ENCODE data around the gene TCAIM.
"Not testable (repeated sequence)": the region's sequence is repeated elsewhere in the genome, so short reads cannot be mapped to it uniquely, and the experiment has no call there.

TCAIM gene

GRCh38 chr3:44415421-44415820 is 76.9 kb downstream of the TCAIM start:
- H3K27ac Mint-ChIP-seq, result no peak overlapping the region
- no peaks in the 10 kb centered on the region for H3K4me1 Mint-ChIP-seq
- DNase-seq (no peak), ATAC-seq (no peak)
- H3K9me3 Mint-ChIP-seq, result no peaks in the 10 kb centered on the region
- H3K4me3 Mint-ChIP-seq, result no peak overlapping the region
- H3K27me3 Mint-ChIP-seq, result no peaks in the 10 kb centered on the region
- no peaks in the 10 kb centered on the region for H3K36me3 Mint-ChIP-seq (ENCODE audit: low read depth)

GRCh38 chr3:44416031-44417030 is 77.8 kb downstream of the TCAIM start:
- no peaks in the 10 kb centered on the region for H3K27me3 Mint-ChIP-seq
- no peak overlapping the region for H3K27ac Mint-ChIP-seq
- H3K4me1 Mint-ChIP-seq, result no peaks in the 10 kb centered on the region
- DNase-seq (no peak), ATAC-seq (no peak)
- no peak overlapping the region for H3K4me3 Mint-ChIP-seq
- H3K9me3 Mint-ChIP-seq, result no peaks in the 10 kb centered on the region
- no peaks in the 10 kb centered on the region for H3K36me3 Mint-ChIP-seq (ENCODE audit: low read depth)

DNA sequence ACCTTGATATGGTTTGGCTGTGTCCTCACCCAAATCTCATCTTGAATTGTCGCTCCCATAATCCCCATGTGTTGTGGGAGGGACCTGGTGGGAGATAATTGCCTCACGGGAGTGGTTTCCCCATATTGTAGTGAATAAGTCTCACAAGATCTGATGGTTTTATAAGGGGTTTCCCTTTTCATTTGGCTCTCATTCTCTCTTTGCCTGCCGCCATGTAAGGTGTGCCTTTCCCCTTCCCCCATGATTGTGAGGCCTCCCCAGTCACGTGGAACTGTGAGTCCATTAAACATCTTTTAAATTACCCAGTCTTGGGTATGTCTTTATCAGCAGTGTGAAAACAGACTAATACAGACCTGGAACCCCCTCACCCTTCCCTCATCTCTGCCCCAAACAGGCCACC is 79.6 kb downstream of the TCAIM start:
- ATAC-seq; H3K36me3 Mint-ChIP-seq (ENCODE audit: low read depth); H3K4me1 Mint-ChIP-seq; H3K27me3 Mint-ChIP-seq; H3K27ac Mint-ChIP-seq; H3K9me3 Mint-ChIP-seq; H3K4me3 Mint-ChIP-seq; DNase-seq: not testable (repeated sequence)

- H3K9me3 Mint-ChIP-seq, result no peaks in the 10 kb centered on the region
- no peaks in the 10 kb centered on the region for H3K36me3 Mint-ChIP-seq (ENCODE audit: low read depth)
- DNase-seq (no peak), ATAC-seq (no peak)
- H3K27ac Mint-ChIP-seq, result no peak overlapping the region
- no peak overlapping the region for H3K4me3 Mint-ChIP-seq
- H3K4me1 Mint-ChIP-seq, result no peaks in the 10 kb centered on the region
- H3K27me3 Mint-ChIP-seq, result no peaks in the 10 kb centered on the region
Measured at GRCh38 chr3:44418549-44418948, 80.0 kb downstream of the TCAIM start.

DNA sequence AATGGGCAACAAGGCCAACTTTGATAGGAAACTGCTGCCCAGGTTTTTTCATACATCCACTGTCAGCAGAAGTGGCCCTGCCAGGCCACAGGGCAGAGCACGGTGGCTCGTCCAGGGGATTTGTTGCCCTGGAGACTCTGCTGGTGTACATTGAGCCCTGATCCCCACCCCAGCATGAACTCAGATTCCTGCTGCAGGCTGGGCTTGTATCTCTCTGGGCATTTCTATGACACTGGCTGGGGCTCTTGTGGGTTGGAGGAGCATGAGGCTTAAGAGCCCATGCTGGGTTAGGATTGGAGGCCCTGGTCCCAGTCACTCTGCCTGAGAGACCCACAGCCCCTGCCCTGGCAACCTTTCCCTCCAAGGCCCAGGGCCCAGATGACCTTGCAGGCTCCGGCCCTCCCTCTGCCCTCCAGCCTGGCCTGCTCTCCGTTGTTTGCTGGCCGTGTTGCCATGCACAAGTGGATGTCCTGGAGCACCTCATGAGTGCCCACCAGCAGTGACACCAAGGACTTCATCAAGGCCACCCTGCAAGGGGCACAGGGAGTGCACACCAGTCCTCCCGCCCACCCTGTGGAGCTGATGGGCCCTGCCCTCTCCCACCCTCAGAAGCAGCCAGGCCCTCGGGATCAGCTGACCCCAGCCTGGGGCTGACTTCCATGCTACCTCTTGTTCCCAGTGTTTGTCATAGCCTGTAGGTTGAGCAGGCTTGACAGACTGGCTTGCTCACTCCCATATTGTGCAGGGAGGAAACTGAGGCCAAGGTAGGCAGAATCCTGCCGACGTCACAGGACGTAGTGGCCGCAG is 80.8 kb downstream of the TCAIM start:
- H3K27ac Mint-ChIP-seq, result no peak overlapping the region
- H3K27me3 Mint-ChIP-seq, result no peaks in the 10 kb centered on the region
- H3K4me1 Mint-ChIP-seq, result no peaks in the 10 kb centered on the region
- ATAC-seq (no peak), DNase-seq (no peak)
- no peaks in the 10 kb centered on the region for H3K36me3 Mint-ChIP-seq (ENCODE audit: low read depth)
- H3K9me3 Mint-ChIP-seq, result no peaks in the 10 kb centered on the region
- no peak overlapping the region for H3K4me3 Mint-ChIP-seq

GRCh38 chr3:44419923-44420650 is 81.5 kb downstream of the TCAIM start:
- ATAC-seq (no peak), DNase-seq (no peak)
- no peak overlapping the region for H3K4me3 Mint-ChIP-seq
- H3K27me3 Mint-ChIP-seq, result no peaks in the 10 kb centered on the region
- H3K36me3 Mint-ChIP-seq (ENCODE audit: low read depth), result no peaks in the 10 kb centered on the region
- H3K9me3 Mint-ChIP-seq, result no peaks in the 10 kb centered on the region
- H3K27ac Mint-ChIP-seq, result no peak overlapping the region
- no peaks in the 10 kb centered on the region for H3K4me1 Mint-ChIP-seq

DNA sequence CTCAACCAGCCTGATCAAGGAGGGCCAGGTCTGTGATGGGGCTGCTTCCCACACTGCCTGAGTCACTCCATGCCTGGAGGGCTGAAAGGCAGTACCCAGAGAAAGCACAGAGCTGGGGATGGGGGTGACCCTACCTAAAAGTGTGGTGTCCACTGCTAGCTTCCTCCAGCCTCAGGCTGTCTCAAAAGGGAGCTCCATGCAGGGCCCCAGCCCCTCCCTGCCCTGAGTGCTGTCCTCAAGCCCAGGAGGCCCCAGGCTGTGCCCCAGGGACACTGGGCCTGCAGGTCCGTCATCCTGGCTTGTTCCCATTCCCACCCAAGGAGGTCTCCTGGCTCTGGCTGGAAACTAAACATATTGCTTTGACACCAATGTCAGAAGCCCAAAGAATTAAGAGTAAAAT is 82.1 kb downstream of the TCAIM start:
- Mint-ChIP-seq H3K9me3 (no peaks in the 10 kb centered on the region), H3K4me3 (no peak overlapping the region), H3K4me1 (no peaks in the 10 kb centered on the region), H3K27me3 (no peaks in the 10 kb centered on the region), H3K36me3 (ENCODE audit: low read depth) (no peaks in the 10 kb centered on the region), H3K27ac (no peak overlapping the region)
- ATAC-seq, result no peak
- no peak for DNase-seq

DNA sequence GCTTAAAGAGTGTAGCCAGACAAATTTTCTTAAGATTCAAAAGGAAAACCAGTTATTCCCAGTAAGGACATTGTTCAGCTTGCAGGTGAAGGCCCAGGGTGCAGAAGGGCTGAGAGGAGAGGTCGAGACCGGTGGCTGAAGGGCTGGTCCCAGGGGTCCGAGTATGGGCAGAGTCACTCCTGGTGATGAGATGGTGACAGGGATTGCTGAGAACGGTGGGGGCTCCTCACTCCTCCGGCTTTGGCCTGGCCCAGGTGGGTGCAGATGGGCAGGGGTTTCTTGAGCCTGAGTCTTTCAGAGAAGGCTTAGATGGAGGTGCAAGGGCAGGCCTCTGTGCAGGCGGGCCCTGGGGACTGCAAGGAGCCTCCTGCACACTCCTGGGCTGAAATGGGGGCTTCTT is 82.7 kb downstream of the TCAIM start:
- ATAC-seq, result no peak
- Mint-ChIP-seq H3K27ac (no peak overlapping the region), H3K27me3 (no peaks in the 10 kb centered on the region), H3K36me3 (ENCODE audit: low read depth) (no peaks in the 10 kb centered on the region), H3K9me3 (no peaks in the 10 kb centered on the region), H3K4me3 (no peak overlapping the region), H3K4me1 (no peaks in the 10 kb centered on the region)
- DNase-seq, result no peak

DNA sequence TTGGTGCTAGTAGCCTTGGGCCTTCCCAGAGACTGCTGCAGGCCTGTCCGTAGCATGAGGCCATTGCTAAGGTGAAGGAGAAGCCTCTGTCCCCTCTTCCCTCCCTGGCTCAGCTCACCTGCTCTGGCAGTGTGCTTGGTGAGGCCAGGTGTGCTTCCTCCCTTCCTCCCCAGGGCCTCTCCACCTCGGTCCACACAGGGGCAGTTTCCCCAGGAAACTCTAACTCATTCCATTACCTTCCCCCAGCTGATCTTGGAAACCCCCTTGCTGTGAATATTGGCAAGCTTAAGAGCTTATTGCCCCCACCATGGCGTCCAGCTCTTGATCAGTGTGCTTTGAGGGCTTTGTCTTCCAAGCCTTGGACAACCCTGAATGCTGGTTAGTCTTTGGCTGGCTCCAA is 86.2 kb downstream of the TCAIM start:
- no peaks in the 10 kb centered on the region for H3K27me3 Mint-ChIP-seq
- H3K27ac Mint-ChIP-seq, result no peak overlapping the region
- H3K9me3 Mint-ChIP-seq, result no peaks in the 10 kb centered on the region
- no peaks in the 10 kb centered on the region for H3K4me1 Mint-ChIP-seq
- ATAC-seq (no peak), DNase-seq (no peak)
- H3K36me3 Mint-ChIP-seq (ENCODE audit: low read depth), result no peaks in the 10 kb centered on the region
- no peak overlapping the region for H3K4me3 Mint-ChIP-seq

DNA sequence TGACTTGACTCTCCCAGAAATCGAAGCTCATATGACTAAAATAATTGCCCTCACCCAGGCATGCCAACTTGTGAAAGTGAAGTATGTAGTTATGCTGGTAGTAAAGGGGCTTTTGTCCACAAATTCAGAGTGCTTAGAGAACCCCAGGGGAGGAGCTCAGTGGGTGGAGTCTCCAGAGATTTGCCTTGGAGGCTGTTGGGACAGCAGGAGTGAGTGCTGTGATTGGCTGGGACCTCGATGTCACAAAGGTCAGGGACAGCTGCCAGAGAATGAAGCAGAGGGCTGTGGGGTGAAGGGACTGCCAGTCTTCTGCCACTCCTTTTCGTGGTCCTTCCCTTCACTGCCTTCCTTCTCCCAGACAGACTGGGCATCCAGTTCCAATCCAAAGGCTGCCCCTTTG is 89.1 kb downstream of the TCAIM start:
- Mint-ChIP-seq H3K4me3 (no peak overlapping the region), H3K27me3 (no peaks in the 10 kb centered on the region), H3K36me3 (ENCODE audit: low read depth) (no peaks in the 10 kb centered on the region), H3K27ac (no peak overlapping the region), H3K4me1 (no peaks in the 10 kb centered on the region), H3K9me3 (no peaks in the 10 kb centered on the region)
- DNase-seq (no peak), ATAC-seq (no peak)

DNA sequence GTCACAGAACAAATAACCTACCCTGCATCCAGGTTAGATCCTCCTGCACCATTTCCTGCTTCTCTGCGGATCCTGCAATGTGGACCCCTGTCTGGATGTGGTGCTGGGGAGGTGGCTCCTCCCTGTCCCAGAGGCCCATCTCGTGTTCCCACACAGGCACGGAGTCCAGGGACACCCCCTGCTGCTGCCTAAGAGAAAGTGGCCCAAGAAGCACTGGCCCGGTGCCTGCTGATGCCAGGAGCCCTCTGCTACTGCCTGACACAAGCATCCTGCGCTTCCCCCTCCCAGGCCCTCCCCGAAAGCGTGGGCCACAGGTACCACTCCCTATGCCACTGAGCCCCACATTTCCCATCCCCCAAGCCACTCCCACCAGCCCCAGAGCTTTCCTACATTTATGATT is 90.3 kb downstream of the TCAIM start:
- H3K36me3 Mint-ChIP-seq (ENCODE audit: low read depth), result no peaks in the 10 kb centered on the region
- no peak for ATAC-seq
- H3K27ac Mint-ChIP-seq, result no peak overlapping the region

DNA sequence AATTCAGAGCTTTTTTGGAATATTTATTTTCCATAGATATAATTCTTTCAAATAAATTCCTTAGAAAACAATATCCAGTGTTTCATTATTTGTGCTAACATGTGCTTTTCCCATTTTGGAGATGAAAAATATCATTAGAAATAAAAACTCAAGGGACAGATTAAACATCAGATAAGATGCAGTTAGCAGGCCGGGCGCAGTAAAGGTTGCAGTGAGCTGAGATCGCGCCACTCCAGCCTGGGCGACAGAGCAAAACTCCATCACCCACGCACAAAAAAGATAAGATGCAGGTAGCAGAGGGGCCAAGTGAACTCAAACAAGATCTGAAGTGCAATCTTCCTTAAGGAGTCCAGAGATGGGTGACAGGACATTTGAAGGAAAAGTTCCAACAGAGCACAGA is 90.9 kb downstream of the TCAIM start:
- H3K36me3 Mint-ChIP-seq (ENCODE audit: low read depth), result no peaks in the 10 kb centered on the region
- H3K4me1 Mint-ChIP-seq, result no peaks in the 10 kb centered on the region
- no peak overlapping the region for H3K4me3 Mint-ChIP-seq
- no peak for DNase-seq
- no peaks in the 10 kb centered on the region for H3K27me3 Mint-ChIP-seq
- H3K9me3 Mint-ChIP-seq, result no peaks in the 10 kb centered on the region
- H3K27ac Mint-ChIP-seq, result no peak overlapping the region
- ATAC-seq, result no peak

More for the DNA sequence above, 90.3 kb downstream of the TCAIM start:
- Mint-ChIP-seq H3K4me1 (no peaks in the 10 kb centered on the region), H3K9me3 (no peaks in the 10 kb centered on the region), H3K27me3 (no peaks in the 10 kb centered on the region), H3K4me3 (no peak overlapping the region)
- no peak for DNase-seq

- Mint-ChIP-seq H3K4me1 (no peaks in the 10 kb centered on the region), H3K27ac (no peak overlapping the region), H3K9me3 (no peaks in the 10 kb centered on the region), H3K36me3 (ENCODE audit: low read depth) (no peaks in the 10 kb centered on the region), H3K27me3 (no peaks in the 10 kb centered on the region), H3K4me3 (no peak overlapping the region)
- ATAC-seq (no peak), DNase-seq (no peak)
Measured at GRCh38 chr3:44430466-44430865, 91.9 kb downstream of the TCAIM start.

DNA sequence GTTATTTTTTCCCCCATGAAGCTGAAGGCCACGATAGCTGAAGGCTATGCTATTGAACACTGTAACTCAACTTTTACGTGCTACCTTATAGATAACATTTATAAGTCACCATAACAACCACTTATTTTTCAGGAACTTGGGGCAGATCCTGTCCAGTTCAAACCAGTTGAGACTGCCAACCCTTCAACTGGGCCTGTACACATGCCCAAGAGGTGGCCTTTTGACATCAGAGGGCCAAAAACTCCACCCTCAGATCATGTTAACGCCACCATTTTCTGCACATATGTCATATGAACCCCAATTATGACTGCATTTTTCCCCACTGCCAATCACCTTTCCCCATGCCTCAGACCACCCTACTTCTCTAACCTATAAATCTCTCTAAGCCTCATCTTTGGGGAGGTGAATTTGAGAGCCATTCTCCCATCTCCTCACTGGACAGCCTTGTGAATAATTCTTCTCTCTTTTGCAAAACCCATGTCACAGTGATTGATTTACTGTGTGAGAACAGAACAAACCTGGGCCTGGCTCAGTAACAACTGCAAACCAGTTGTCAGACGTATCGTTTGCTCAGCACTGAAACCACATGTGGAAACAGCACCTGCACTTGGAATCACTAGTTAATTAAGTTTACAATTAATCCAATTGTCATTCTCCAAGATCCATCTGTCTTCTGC is 96.4 kb downstream of the TCAIM start:
- Mint-ChIP-seq H3K27ac (no peak overlapping the region), H3K27me3 (no peaks in the 10 kb centered on the region), H3K4me3 (no peak overlapping the region), H3K4me1 (peaks cover 14% of the 10 kb centered on the region), H3K9me3 (no peaks in the 10 kb centered on the region), H3K36me3 (ENCODE audit: low read depth) (peaks cover 1% of the 10 kb centered on the region)
- ATAC-seq (no peak), DNase-seq (no peak)

Data from activated naive CD8-positive, alpha-beta T cell treated with anti-CD3 and anti-CD28 coated beads, Interleukin-2, amount 50 U/mL, for 24 hours (primary cell).